ENCODE results near the gene MATCAP1.

DNA sequence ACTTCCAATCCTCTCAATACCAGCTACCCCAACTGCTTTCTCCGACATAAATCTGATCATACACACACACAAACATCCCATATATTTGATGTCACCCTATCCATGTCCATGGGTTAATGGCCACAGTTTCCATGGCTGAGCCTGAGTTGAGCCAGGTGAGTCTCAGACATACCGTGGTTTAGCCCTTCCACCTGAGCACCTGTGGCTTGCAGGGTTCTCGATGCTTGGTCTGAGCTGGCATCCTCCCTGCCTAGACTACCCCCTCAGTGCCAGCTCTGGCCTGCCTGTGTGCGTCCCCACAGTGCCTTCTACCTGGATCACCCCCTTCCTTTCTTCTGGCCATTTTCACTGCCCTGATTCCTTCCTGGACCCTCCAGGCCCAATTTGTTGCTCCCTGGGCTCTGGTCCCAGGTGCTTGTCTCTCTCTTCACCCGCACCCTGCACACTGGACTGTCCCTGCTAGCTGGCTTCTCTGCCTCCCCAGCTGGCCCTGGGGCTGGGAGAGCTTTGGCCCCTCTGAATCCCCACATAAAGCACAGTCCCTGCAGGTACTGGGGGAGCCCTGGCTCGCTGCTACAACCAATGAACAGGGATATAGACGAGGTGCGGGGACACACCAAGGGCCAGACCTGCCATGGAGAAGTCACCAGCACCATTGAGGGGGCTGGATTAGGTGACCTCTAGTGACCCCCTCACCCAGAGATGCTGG, 22.5 kb upstream of the MATCAP1 start:
- TF ChIP-seq, protein P1, sequence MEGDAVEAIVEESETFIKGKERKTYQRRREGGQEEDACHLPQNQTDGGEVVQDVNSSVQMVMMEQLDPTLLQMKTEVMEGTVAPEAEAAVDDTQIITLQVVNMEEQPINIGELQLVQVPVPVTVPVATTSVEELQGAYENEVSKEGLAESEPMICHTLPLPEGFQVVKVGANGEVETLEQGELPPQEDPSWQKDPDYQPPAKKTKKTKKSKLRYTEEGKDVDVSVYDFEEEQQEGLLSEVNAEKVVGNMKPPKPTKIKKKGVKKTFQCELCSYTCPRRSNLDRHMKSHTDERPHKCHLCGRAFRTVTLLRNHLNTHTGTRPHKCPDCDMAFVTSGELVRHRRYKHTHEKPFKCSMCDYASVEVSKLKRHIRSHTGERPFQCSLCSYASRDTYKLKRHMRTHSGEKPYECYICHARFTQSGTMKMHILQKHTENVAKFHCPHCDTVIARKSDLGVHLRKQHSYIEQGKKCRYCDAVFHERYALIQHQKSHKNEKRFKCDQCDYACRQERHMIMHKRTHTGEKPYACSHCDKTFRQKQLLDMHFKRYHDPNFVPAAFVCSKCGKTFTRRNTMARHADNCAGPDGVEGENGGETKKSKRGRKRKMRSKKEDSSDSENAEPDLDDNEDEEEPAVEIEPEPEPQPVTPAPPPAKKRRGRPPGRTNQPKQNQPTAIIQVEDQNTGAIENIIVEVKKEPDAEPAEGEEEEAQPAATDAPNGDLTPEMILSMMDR (IDR thresholded peaks at IDR 0.05) = no peak
- TF ChIP-seq EP300 (IDR thresholded peaks at IDR 0.05; ENCODE audit: low read depth) = no peak
